HepG2 (cell line): ENCODE results near the gene PADI2. TPM values are rescaled to one million over a fixed set of nuclear protein-coding genes. Genes with fewer than 3 reads are reported as not detected.

ENCODE experiments used
- ATAC-seq: fragments of 200-7000 bp; cut with Tn5 transposase; 3 replicates; pipeline ENCODE4 v1.9.1; 2020; ENCODE audit warnings: mild to moderate bottlenecking, moderate library complexity
- BruUV-seq: library from RNA; stranded (reverse); fragments of 400-500 nt; replicated peaks from 2 replicates; lab custom pipeline; 2021; lab: Mats Ljungman, UMichigan
- CTCF ChIA-PET: fragments of 300-600 bp; formaldehyde crosslinking; extraction: SDS; loops from one replicate; lab custom pipeline; 2021; ENCODE audit warnings: low total read pairs, inconsistent platforms, low intra/inter-chr PET ratio; lab: Yijun Ruan, JAX
- POLR2A ChIA-PET: fragments of 350-600 bp; sonication (Branson Sonifier 250); formaldehyde crosslinking; loops from one replicate; lab custom pipeline; 2020; ENCODE audit warnings: antibody characterized with exemption, inconsistent platforms; lab: Yijun Ruan, JAX
- DNase-seq: peaks from one replicate; pipeline ENCODE4 v3.0.0-alpha.2; 2015; ENCODE audit warnings: low spot score
- FAIRE-seq: peaks from 3 replicates; lab custom pipeline; 2011; peaks lifted over from hg19 to GRCh38; lab: Jason Lieb, UNC
- H2AFZ ChIP-seq: one replicate; pipeline ENCODE4 v1.6.1; 2011; ENCODE audit warnings: low read length, inconsistent platforms
- H3K27ac ChIP-seq: fragments of 300-600 bp; 3 replicates; pipeline ENCODE4 v1.8.0; 2011; ENCODE audit warnings: mixed run types, mild to moderate bottlenecking, mixed read lengths, low read length, inconsistent platforms; ENCODE audit not compliant: insufficient read depth; ENCODE audit errors: extremely low read length
- H3K27me3 ChIP-seq, 2 experiments: fragments of 200-600 bp in 1 of 2; 2 replicates in 1 of 2; 3 replicates in 1 of 2; pipeline versions ENCODE4 v1.6.0 to v1.8.0; 2011; ENCODE audit warnings: low read length in 2 of 2, mild to moderate bottlenecking in 2 of 2, moderate library complexity in 2 of 2, inconsistent platforms in 1 of 2; ENCODE audit not compliant: insufficient read depth in 2 of 2, control insufficient read depth in 1 of 2
- H3K36me3 ChIP-seq, 2 experiments: fragments of 200-600 bp in 1 of 2; replicated peaks in 1 of 2; 2 replicates in 1 of 2; 3 replicates in 1 of 2; pipeline versions ENCODE4 v1.5.1 to v1.8.0; 2011; ENCODE audit warnings: low read length in 2 of 2, inconsistent platforms in 1 of 2; ENCODE audit not compliant: insufficient read depth in 2 of 2, control insufficient read depth in 1 of 2
- H3K4me1 ChIP-seq: 2 replicates; pipeline ENCODE4 v1.5.1; 2012; ENCODE audit warnings: low read length, inconsistent platforms; ENCODE audit not compliant: insufficient read depth
- H3K4me2 ChIP-seq: 2 replicates; pipeline ENCODE4 v1.6.0; 2011; ENCODE audit warnings: low read depth, low read length, inconsistent platforms
- H3K4me3 ChIP-seq, 3 experiments: fragments of 200-600 bp in 1 of 3; sonication (generic), shearing (Covaris generic) in 1 of 3; replicated peaks in 1 of 3; 2 replicates each; pipeline ENCODE4 v1.5.1; 2011 to 2016; ENCODE audit warnings: low read length in 3 of 3, inconsistent platforms in 2 of 3, low read depth in 2 of 3, mild to moderate bottlenecking in 2 of 3, control low read depth in 1 of 3, mixed read lengths in 1 of 3; ENCODE audit not compliant: insufficient read depth in 1 of 3
- H3K79me2 ChIP-seq: one replicate; pipeline ENCODE4 v1.6.1; 2011; ENCODE audit warnings: low read length, inconsistent platforms; ENCODE audit not compliant: insufficient read depth
- H3K9ac ChIP-seq: 2 replicates; pipeline ENCODE4 v1.6.0; 2011; ENCODE audit warnings: mild to moderate bottlenecking, low read depth, low read length, inconsistent platforms; ENCODE audit not compliant: insufficient read depth
- H3K9me3 ChIP-seq: 2 replicates; pipeline ENCODE4 v1.5.1; 2012; ENCODE audit warnings: mild to moderate bottlenecking, low read length
- H4K20me1 ChIP-seq: 2 replicates; pipeline ENCODE4 v1.6.0; 2011; ENCODE audit warnings: inconsistent platforms, mild to moderate bottlenecking, low read length, moderate library complexity; ENCODE audit not compliant: insufficient read depth
- CERS6 ChIP-seq: sonication (generic); formaldehyde crosslinking; IDR thresholded peaks from 2 replicates; pipeline ENCODE4 v1.5.0; 2020; ENCODE audit warnings: missing genetic modification reagents
- ERF ChIP-seq: IDR thresholded peaks from 2 replicates; pipeline ENCODE4 v1.6.1; 2018; ENCODE audit warnings: missing biosample characterization, missing genetic modification reagents
- HDAC1 ChIP-seq: sonication (generic); formaldehyde crosslinking; IDR thresholded peaks from 2 replicates; pipeline ENCODE4 v1.5.1; 2020; ENCODE audit warnings: mild to moderate bottlenecking, missing genetic modification reagents
- MTF2 ChIP-seq: sonication (generic); formaldehyde crosslinking; IDR thresholded peaks from 2 replicates; pipeline ENCODE4 v1.5.0; 2020; ENCODE audit warnings: missing genetic modification reagents, borderline replicate concordance
- RAD21 ChIP-seq: fragments of 450-650 bp; formaldehyde crosslinking; IDR thresholded peaks from 2 replicates; pipeline ENCODE4 v1.5.0; 2020; ENCODE audit warnings: mild to moderate bottlenecking
- THYN1 ChIP-seq: sonication (generic); formaldehyde crosslinking; IDR thresholded peaks from 2 replicates; pipeline ENCODE4 v1.8.1; 2023; ENCODE audit warnings: low read depth, mild to moderate bottlenecking, moderate library complexity, missing genetic modification reagents, borderline replicate concordance
- ZBTB14 ChIP-seq: sonication (generic); formaldehyde crosslinking; IDR thresholded peaks from 2 replicates; pipeline ENCODE4 v1.4.0; 2020; ENCODE audit warnings: missing genetic modification reagents
- WGBS: methylation state at CpG from one replicate; pipeline ENCODE4 v1.1.6; 2017; ENCODE audit warnings: low lambda C conversion rate; 5-methylcytosine and 5-hydroxymethylcytosine counted together
- in situ Hi-C: cut with HindIII; loops from 2 replicates; pipeline ENCODE4 v1.10.0; 2017; ENCODE audit warnings: low pct_unique_long_range_greater_than_20kb; ENCODE audit not compliant: extremely low pct_ligation_motif_present
- intact Hi-C: fragments of 100-400 bp; cut with micrococcal nuclease; formaldehyde crosslinking; loops from one replicate; pipeline ENCODE4 v1.10.0; 2022; ENCODE audit not compliant: unreplicated experiment
- polyA plus RNA-seq, 8 experiments: library from polyadenylated mRNA; depleted of rRNA in 3 of 8; stranded (reverse) in 7 of 8; unstranded in 1 of 8; fragments of >200 nt; fragmentation: Illumina TruSeq in 4 of 8; extraction: Trizol in 4 of 8; gene quantifications; 2 replicates each; pipeline versions ENCODE4 v1.2.1 to v1.2.3, GENCODE V29; 2011 to 2016; ENCODE audit warnings: low read depth in 4 of 8, missing spikeins in 1 of 8, mixed read lengths in 1 of 8; ENCODE audit not compliant: insufficient read depth in 1 of 8
- total RNA-seq, 5 experiments: library from RNA; depleted of rRNA; stranded (reverse); fragments of >200 nt; fragmentation: Illumina TruSeq; extraction: Trizol; gene quantifications; 2 replicates each; pipeline ENCODE4 v1.2.3, GENCODE V29; 2016; ENCODE audit warnings: low read depth in 1 of 5

The PADI2 gene
- total and polyA plus RNA-seq, 2 of the 13 experiments (the other 11 are each of a cell fraction or from before 2014, with no cell fraction given): not detected

- TF ChIP-seq THYN1 (CRISPR knock-in tag) (no peak), RAD21 (CRISPR knock-in tag) (peak; percentile 80), ZBTB14 (CRISPR knock-in tag) (no peak)
These were observed 59.6 kb downstream of the PADI2 start (continued) for GRCh38 chr1:17059391-17060305.

GRCh38 chr1:17056551-17056950, 62.7 kb downstream of the PADI2 start:
- H3K27ac ChIP-seq: no peak overlapping the region
- H3K4me1 ChIP-seq: peaks cover 38% of the 10 kb centered on the region
- no peak overlapping the region for H2AFZ ChIP-seq
- no peak for ATAC-seq
- H3K9me3 ChIP-seq: no peaks in the 10 kb centered on the region
- BruUV-seq: no TSS peak
- CTCF ChIA-PET: no interaction called here
- 14% methylated on average over 4 of the region's 4 CpGs for whole genome bisulfite sequencing
- no peak overlapping the region for H3K9ac ChIP-seq
- intact Hi-C loops (no loop called here), in situ Hi-C loops (no loop called here)
- no peak for DNase-seq
- H3K4me3 ChIP-seq: no peak overlapping the region
- no peak for FAIRE-seq
- no peak overlapping the region for H3K4me2 ChIP-seq
- no peaks in the 10 kb centered on the region for H4K20me1 ChIP-seq
- POLR2A ChIA-PET: no interaction called here
- H3K79me2 ChIP-seq: peaks cover 16% of the 10 kb centered on the region
- TF ChIP-seq MTF2 (CRISPR knock-in tag): no peak
- TF ChIP-seq HDAC1 (CRISPR knock-in tag): no peak
- no peak for TF ChIP-seq ERF (CRISPR knock-in tag)
- TF ChIP-seq CERS6 (CRISPR knock-in tag): no peak
- no peaks in the 10 kb centered on the region for H3K36me3 ChIP-seq
- H3K27me3 ChIP-seq: no peaks in the 10 kb centered on the region; a peak in 1 of 5 replicates
